ENCODE measurements around the gene PACSIN2. TPM values are rescaled to one million over a fixed set of nuclear protein-coding genes. Genes with fewer than 3 reads are reported as not detected.

Gene PACSIN2
- polyA plus RNA-seq, 2 of the 4 experiments (the other 2 are of a cell fraction), result 60.3 to 94.0 TPM

- TF ChIP-seq MAX (IDR thresholded peaks at IDR 0.05) (no peak), EHMT2 (IDR thresholded peaks at IDR 0.05; ENCODE audit: low read depth) (no peak), FOSB (CRISPR knock-in tag; IDR thresholded peaks at IDR 0.05) (no peak), KDM5A (IDR thresholded peaks at IDR 0.05) (no peak), BCL3 (IDR thresholded peaks at IDR 0.05) (no peak), HOXA7 (CRISPR knock-in tag; IDR thresholded peaks at IDR 0.05) (no peak), FOXS1 (CRISPR knock-in tag; IDR thresholded peaks at IDR 0.05) (no peak), CBX8 (IDR thresholded peaks at IDR 0.05) (no peak)
- no peak for DNase-seq (ENCODE audit: low read depth in 1 of 2, low spot score in 1 of 2)
- 85% methylated on average over 14 of the region's 14 CpGs for WGBS (ENCODE audit: missing lambda C conversion rate)
- H3K27ac ChIP-seq, result no peak overlapping the region
- FAIRE-seq, result no peak
- POLR2A ChIA-PET, result no interaction called here
- no peak overlapping the region for H3K4me2 ChIP-seq
- ATAC-seq, result no peak
- CTCF ChIA-PET, result interaction anchor here (0.6 to 4.3 kb wide), 4 partner anchors 10 to 1217 kb away, joined by 3 to 24 read pairs (median 10); no protein-coding TSS in a partner anchor
- H3K4me3 ChIP-seq, result no peak overlapping the region
- H3K9me3 ChIP-seq, result no peaks in the 10 kb centered on the region
- H3K4me1 ChIP-seq, result peaks cover 4% of the 10 kb centered on the region; the same call in 2 of the 3 replicates
These were observed 105.4 kb downstream of the PACSIN2 start for GRCh38 chr22:42909363-42910058.

- WGBS (ENCODE audit: missing lambda C conversion rate), result 95% methylated on average over 6 of the region's 6 CpGs
- ATAC-seq, result no peak
- Histone ChIP-seq H3K9me3 (no peaks in the 10 kb centered on the region), H3K4me2 (no peak overlapping the region), H3K4me1 (no peaks in the 10 kb centered on the region), H3K4me3 (no peak overlapping the region), H3K27ac (no peak overlapping the region)
- FAIRE-seq, result no peak
- TF ChIP-seq NR3C1 (IDR thresholded peaks at IDR 0.05), result no peak
- TF ChIP-seq ZC3H11A (IDR thresholded peaks at IDR 0.05), result no peak
- no peak for TF ChIP-seq HEYL (CRISPR knock-in tag; IDR thresholded peaks at IDR 0.05)
- TF ChIP-seq POLR2A (IDR thresholded peaks at IDR 0.05; ENCODE audit: low read length), result no peak
- TF ChIP-seq CEBPB (IDR thresholded peaks at IDR 0.05), result no peak
- no peak for TF ChIP-seq KDM1A (IDR thresholded peaks at IDR 0.05; ENCODE audit: low read depth)
- TF ChIP-seq HES2 (IDR thresholded peaks at IDR 0.05), result no peak
- no peak for TF ChIP-seq PHF8 (IDR thresholded peaks at IDR 0.05; ENCODE audit: borderline replicate concordance, low read depth)
- TF ChIP-seq GATA3 (IDR thresholded peaks at IDR 0.05; ENCODE audit: borderline replicate concordance), result no peak
- TF ChIP-seq NFE2L2 (conservative IDR thresholded peaks at IDR 0.05; ENCODE audit: low read length), result no peak
- TF ChIP-seq CTCF (IDR thresholded peaks at IDR 0.05), result no peak
- TF ChIP-seq TFCP2L1 (CRISPR knock-in tag; IDR thresholded peaks at IDR 0.05), result no peak
- no peak for TF ChIP-seq CHD2 (IDR thresholded peaks at IDR 0.05; ENCODE audit: low read length, partially characterized antibody)
- TF ChIP-seq CHD4 (IDR thresholded peaks at IDR 0.05; ENCODE audit: borderline replicate concordance), result no peak
- no peak for TF ChIP-seq HOXA7 (CRISPR knock-in tag; IDR thresholded peaks at IDR 0.05)
- ChIA-PET CTCF (interaction anchor here (1.7 to 4.3 kb wide), 2 partner anchors 11 to 35 kb away, joined by 4 to 24 read pairs; no protein-coding TSS in a partner anchor), POLR2A (no interaction called here)
- no peak for DNase-seq (ENCODE audit: low read depth in 1 of 2, low spot score in 1 of 2)
These were observed 106.6 kb downstream of the PACSIN2 start for GRCh38 chr22:42908374-42908746.

Data from A549 (cell line).